ENCODE data around the gene LLCFC1.

DNA sequence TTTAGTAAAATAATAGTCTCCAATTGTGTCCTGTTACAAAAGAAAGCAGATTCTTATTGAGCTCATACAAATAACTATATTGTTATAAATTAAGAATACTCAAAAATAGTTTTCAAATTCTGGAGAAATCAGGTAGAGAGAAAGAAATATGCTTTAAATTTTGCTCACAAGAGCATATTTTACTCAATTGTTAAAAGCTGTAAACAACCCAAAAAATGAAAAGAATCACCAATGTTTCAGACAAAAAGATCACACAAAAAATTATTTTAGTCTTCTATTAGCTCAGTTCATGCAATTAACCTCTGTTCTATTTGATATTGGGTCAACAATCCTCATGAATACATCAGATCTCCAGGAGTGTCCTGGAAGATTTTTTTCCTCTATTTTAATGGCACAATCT lies 35.2 kb upstream of the LLCFC1 start:
- TF ChIP-seq GATA2 (IDR thresholded peaks at IDR 0.05; ENCODE audit: low read depth, low read length): no peak
- no peak for TF ChIP-seq GATA3 (IDR thresholded peaks at IDR 0.05; ENCODE audit: low read depth, low read length)

All from SH-SY5Y (cell line).